Renal pelvis (tissue), 4 donors: Measurements from ENCODE around the gene STX11. TPM values are rescaled to one million over a fixed set of nuclear protein-coding genes. Genes with fewer than 3 reads are reported as not detected.

Experiments
- DNase-seq: peaks from one replicate; pipeline ENCODE4 v3.0.0-alpha.2; 2013
- polyA plus RNA-seq, 3 donors: library from polyadenylated mRNA; unstranded; fragments of 120-200 nt; gene quantifications; one replicate each; pipeline ENCODE4 v1.2.1, GENCODE V29; 2013; ENCODE audit not compliant: insufficient read length in 3 of 3

The STX11 gene
- polyA plus RNA-seq, 3 donors, result 0.62 to 1.0 (median 0.73) TPM

DNA sequence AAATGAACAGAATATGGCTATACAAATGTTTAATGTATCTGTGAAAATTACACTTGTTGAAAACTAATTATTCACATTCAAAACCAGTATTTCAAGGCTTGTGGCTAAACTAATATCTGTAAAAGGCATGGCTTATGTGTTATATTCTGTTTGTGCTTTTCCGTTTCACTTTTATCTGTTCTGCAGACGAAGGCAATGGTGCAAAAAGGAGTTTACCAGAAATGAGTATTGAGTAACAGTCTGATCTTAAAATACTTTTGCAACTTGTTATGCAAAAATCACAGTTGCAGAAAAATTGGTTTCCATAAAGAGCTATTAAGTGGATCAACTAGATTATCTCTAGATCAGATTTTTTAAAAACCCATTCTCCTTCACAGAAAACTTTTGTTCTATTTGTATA is 9.4 kb upstream of the STX11 start:
- DNase-seq, result no peak

GRCh38 chr6:144141470-144141869 is 8.8 kb upstream of the STX11 start:
- no peak for DNase-seq

- no peak for DNase-seq
Measured at GRCh38 chr6:144143106-144143505, 7.2 kb upstream of the STX11 start.

GRCh38 chr6:144143878-144144277 is 6.4 kb upstream of the STX11 start:
- no peak for DNase-seq

DNA sequence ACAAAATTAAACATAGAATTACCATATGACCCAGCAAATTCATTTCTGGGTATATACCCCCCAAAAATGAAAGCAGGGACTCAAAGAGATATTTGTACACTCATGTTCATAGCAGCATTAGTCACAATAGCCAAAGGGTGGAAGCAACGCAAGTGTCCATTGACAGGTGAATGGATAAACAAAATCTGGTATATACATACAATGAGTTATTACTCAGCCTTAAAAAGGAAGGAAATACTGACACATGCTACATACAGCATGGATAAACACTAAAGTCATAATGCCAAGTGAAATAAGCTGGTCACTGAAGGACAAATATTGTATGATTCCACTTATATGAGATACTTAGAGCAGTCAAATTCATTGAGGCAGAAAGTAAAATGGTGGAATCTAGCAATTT is 5.3 kb upstream of the STX11 start:
- no peak for DNase-seq

DNA sequence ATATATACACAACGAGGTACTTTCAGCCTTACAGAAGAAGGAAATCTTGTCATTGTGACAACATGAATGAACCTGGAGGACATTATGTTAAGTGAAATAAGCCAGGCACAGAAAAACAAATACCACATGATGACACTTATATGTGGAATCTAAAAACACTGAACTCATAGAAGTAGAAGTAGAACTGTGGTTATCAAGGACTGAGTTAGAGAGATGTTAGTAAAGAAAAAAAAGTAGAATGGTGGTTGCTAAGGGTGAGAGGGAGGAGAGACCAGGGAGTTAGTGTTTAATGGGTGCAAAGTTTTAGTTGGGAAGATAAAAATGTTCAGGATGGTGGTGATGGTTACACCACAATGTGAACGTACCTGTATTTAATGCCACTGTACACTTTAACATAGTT is 4.8 kb upstream of the STX11 start:
- DNase-seq, result no peak

- no peak for DNase-seq
Measured at GRCh38 chr6:144148886-144149285, 1.4 kb upstream of the STX11 start.

- DNase-seq, result no peak
Measured at GRCh38 chr6:144149558-144149893, 791 bp upstream of the STX11 start.

- DNase-seq, result peak; percentile 26
Measured at GRCh38 chr6:144150710-144151657, 667 bp downstream of the STX11 start.

DNA sequence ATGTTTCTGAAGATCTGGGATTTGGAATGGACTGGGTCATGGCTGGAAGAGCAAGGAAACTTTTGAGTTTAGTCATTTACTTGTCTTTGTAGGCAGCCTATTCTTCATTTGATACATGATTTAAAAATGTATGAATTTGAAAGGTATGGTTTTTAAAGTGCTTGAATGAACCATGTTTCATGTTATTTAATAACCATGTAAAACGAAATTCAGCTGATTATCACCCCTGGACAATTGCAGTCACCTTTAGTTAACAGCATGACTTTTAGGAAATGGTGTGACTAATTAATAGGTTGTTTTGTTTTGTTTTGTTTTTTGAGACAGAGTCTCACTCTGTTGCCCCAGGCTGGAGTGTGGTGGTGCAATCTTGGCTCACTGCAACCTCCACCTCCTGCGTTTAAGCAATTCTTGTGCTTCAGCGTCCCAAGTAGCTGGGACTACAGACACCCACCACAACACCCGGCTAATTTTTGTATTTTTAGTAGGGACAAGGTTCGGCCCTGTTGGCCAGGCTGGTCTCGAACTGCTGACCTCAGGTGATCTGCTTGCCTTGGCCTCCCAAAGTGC is 2.1 kb downstream of the STX11 start:
- DNase-seq, result no peak

DNA sequence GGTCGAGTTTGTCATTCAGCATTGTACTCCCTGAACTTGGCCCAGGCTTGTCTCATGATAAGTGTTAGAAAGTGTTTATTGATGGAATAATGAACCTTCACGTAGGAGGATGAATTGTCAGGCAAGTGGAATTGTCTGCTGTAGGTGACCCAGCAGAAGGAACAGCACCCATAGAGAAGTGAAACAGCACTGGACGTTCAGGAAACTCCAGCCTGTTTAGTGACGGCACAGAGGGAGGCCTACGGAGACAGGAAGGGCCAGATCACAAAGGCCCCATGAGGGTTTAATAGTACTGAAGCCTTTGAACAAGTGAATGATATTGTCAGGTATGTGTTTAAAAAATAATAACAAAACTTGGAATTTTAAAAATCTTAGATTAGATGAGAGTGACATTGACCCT is 2.9 kb downstream of the STX11 start:
- no peak for DNase-seq

DNA sequence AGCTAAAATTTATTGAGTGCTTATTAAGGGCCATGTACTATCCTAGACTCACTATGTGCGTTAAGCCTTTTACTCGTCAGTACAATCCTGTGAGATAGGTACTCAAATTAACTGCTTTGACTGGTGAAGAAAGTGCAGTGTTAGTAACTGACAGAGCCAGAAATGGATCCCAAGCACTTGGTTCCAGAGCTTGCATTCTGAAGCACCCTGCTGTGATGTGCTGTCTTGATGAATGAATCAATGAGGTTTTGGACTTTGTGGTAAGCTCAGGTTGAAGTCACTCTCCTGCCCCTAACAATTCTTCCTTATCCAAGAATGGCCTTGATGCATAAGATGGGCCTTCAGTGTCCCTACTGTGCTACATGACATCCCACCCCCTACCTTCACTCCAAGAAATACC is 3.7 kb downstream of the STX11 start:
- DNase-seq, result no peak

- no peak for DNase-seq
Measured at GRCh38 chr6:144155529-144155928, 5.2 kb downstream of the STX11 start.

GRCh38 chr6:144156338-144156737 is 6.0 kb downstream of the STX11 start:
- no peak for DNase-seq

DNA sequence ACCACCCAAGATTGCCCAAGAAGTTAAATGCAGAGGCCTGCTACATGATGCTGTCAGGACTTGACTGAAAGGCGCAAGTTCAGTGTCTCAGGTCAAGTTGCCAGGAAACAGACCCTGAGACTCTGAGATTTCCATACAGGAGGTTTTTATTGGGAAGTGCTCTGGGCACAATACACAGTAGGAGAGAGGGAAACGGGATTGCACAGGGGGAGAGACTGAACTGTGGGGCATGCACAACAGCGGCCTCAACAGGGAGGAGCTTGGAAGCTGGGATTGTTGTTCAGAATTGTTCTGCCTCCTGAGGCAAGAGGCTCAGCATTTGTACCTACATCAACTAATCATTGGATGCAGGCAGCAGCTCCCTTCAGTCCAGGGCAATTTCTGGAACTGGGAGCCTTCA is 6.7 kb downstream of the STX11 start:
- no peak for DNase-seq

DNA sequence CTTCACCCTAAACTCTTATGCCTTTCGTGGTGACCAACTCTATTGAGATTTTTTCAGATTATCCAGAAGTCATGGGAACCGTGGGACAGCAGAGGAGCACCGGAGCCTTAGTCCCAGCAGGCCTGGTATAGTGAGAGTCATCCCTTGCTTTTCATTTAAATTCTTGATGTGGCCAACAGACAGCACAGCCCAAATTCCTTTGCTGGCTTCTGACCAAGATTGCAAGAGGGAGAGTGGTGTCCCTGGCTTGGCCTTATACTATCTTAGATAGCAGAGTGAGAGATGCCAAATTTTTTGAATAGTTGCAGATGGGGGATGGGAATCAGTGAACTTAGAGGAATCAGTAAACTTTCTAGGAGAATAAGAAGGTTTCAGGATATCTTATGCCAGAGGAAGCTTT is 7.8 kb downstream of the STX11 start:
- peak; percentile 52 for DNase-seq

- DNase-seq, result no peak
Measured at GRCh38 chr6:144159223-144159622, 8.9 kb downstream of the STX11 start.

DNA sequence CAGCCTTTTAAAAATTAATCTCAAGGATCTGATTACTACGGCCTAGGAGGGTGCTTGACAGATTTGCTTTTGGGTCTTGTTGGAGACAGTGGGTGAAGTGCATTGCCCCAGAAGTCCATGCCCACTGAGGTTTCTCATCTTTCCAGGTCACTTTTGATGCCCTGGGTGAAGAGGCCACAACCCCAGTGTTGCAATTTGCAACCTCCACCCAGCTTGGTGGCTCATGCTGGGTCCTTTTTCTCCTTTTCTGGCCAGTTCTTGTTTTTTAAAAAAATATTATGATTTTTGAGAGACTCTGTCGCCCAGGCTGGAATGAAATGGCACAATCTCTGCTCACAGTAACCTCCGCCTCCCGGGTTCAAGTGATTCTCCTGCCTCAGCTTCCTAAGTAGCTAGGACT is 9.4 kb downstream of the STX11 start:
- no peak for DNase-seq

DNA sequence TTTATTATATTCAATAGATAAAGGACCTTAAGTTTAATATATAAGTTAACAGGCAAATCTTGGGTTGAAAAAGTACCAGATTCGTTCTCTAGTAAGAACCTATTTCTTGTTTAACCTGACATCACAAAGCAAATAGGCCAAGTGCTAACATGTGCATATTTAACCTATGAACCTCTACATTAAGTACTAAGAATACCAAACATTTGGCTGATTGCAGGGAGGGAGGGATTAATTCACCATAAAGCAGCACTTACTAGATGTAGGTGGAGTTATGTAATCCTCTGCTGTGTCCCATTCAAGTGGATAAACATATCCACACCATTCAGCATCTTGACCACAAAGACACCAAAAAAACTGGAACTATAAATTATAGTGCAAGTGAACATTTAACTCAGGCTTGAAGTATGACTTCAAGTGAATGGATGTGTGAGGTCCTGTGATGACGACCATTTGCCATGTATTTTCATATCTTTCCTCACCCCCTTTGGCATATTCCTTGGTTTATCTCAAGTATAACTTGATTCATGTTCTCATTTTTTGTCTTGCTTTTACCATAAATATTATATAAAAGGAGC is 10.2 kb downstream of the STX11 start:
- no peak for DNase-seq

- no peak for DNase-seq
Measured at GRCh38 chr6:144161975-144162374, 11.7 kb downstream of the STX11 start.

GRCh38 chr6:144162977-144163376 is 12.7 kb downstream of the STX11 start:
- no peak for DNase-seq

DNA sequence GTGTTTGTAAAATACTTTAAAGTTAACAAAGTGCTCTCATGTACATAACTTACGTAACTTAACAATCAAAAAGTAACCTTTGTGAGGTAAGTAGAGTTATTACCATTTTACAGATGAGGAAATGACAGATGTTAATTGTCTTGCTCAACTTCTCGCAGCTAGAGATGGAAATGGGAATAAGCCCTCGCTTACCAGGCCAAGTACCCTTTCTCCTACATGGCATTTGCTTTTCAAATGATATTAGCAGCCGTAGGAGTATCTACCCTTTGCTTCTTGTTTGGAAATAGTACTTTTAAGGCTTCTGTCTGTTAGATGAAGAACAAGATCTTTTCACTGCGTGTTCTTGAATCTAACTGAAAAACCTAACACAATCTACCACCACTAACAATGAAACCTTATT is 15.5 kb downstream of the STX11 start:
- DNase-seq, result no peak

DNA sequence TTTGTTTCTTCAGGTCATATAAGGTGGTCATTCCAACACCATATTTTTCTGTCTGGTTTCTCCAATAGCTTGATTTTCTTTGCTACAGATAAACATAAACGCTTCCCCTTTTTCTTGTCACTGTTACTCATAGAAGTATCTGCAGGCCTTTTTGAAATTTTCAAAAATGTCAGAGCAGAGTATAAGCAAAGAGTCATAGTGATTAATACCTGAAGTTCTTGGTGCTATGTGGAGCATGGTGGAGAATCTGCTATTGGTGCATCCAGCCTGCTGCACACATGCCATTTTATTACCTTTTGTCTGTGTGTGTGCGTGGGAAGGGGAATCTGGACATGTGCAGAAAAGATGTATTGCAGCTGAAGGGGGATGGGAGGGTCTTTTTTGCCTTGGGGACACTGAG is 19.7 kb downstream of the STX11 start:
- DNase-seq, result no peak
